Skeletal muscle cell (primary cell): Measurements from ENCODE around the gene CDC20.
A peak's percentile ranks its signal among the peaks of the same experiment; 100 is the strongest.
"Not testable (repeated sequence)": the region's sequence is repeated elsewhere in the genome, so short reads cannot be mapped to it uniquely, and the experiment has no call there.

Source experiments
- DNase-seq: peaks from one replicate; pipeline ENCODE4 v3.0.0-alpha.2; 2010; ENCODE audit warnings: low read depth
- H3K4me3 ChIP-seq: 2 replicates; pipeline ENCODE4 v1.5.1; 2011; ENCODE audit warnings: low read depth, mild to moderate bottlenecking, control low read depth, low read length, moderate library complexity

Gene CDC20

DNA sequence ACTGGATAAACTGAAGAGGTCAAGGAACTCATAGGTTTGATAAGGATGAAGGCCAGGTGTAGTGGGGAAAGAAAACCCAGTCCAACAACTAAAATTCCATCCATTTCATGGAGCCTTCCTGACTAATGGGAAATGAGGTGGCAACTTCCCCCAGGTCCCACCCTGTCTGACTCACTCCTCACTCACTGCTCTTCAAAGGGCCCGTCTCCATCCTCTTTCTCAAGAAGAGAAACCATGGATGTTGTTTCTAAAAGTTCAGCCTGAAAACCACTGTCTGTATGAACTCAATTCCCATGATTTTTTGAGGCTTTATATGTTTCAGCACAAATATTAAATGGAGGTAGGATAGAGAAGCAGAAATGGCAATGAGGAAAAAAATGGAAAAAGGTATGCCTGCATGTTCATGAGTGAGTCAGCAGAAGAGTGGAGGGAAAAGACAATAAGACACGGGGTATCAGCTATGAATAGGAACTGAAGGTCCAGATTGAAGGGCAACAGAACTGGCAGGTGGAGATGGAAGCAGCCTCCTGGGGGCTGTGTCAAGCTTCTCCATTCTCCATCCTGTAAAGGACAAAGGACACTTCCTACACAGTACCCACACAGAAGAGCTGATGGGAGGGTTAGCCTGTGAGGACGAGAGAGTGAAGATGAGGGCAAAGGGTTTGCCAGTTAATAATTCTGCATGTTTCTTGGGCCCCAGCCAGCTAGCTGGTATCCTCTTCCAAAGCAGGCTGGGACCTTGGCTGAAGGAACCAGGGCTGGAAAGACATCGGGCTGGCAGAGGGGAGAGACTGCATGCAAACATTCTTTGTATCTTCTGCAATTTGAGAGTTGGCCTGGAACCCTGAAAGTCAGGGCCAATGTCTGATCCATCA is 14.5 kb downstream of the CDC20 start:
- no peak overlapping the region for H3K4me3 ChIP-seq
- DNase-seq = peak; percentile 61

- no peak for DNase-seq
- no peak overlapping the region for H3K4me3 ChIP-seq
Measured at GRCh38 chr1:43376723-43377235, 18.0 kb downstream of the CDC20 start.

GRCh38 chr1:43377831-43378230 is 19.1 kb downstream of the CDC20 start:
- DNase-seq = no peak

DNA sequence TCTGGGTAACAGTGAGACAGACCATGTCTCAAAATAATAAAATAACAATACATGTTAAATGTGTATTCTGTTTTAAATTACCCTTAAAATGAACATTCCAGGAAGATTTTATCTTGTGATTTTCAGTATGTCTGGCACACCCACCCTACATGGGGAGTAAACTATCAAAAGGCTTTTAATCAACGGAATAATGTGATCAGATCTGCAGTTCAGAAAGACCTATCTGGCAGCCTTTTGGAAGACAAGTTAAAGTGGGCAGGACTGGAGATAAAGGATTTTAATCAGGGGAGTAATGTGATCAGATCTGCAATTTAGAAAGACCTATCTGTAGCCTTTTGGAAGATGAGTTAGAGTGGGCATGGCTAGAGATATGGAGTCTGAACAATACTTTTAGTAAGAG is 20.7 kb downstream of the CDC20 start:
- DNase-seq = no peak
- H3K4me3 ChIP-seq = no peak overlapping the region

More at GRCh38 chr1:43377831-43378230, 19.1 kb downstream of the CDC20 start:
- no peak overlapping the region for H3K4me3 ChIP-seq

GRCh38 chr1:43381612-43382011 is 22.8 kb downstream of the CDC20 start:
- H3K4me3 ChIP-seq = no peak overlapping the region
- DNase-seq = no peak

GRCh38 chr1:43382027-43382779 is 23.4 kb downstream of the CDC20 start:
- DNase-seq = no peak
- no peak overlapping the region for H3K4me3 ChIP-seq

DNA sequence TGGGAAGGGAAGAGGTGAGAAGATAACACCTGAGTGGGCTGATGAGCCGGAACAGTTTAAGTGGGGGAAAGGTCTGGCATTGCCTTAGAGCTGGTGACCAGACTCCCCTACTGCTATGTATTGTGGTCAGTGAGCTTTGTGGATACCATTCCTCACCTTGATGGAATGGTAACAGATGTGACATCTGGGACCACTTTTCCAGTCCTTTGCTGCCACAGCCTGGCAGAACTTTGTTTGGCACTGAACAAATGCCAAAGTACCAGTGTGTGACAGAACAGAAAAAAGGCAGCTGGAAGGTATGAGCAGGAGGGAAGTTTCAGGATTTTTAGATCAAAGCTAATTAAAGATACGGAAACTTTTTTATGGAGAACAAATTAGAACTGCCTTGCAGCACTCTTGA is 24.7 kb downstream of the CDC20 start:
- H3K4me3 ChIP-seq = no peak overlapping the region
- DNase-seq = no peak

DNA sequence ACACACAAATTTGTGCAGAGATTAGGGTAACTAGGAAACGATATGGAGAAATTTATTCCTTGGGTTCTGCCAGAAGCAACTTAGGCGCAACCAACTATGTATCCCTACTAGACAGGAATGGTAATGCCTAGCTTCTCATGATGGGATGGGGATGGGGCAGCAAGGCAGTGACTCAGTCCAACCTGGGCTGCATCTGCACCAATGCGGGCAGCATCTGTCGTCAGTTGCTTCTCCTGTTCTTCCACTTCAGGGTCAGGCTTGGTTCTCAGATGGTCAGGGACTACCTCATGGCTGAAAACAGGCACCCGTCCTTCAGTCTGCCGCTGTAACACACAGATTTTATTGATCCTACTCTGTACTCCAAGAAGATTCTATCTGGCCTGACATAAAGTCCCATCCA is 27.9 kb downstream of the CDC20 start:
- DNase-seq = no peak
- no peak overlapping the region for H3K4me3 ChIP-seq

- peak overlapping the region; percentile 91 for H3K4me3 ChIP-seq
- DNase-seq = no peak
Measured at GRCh38 chr1:43387976-43388599, 29.3 kb downstream of the CDC20 start.

DNA sequence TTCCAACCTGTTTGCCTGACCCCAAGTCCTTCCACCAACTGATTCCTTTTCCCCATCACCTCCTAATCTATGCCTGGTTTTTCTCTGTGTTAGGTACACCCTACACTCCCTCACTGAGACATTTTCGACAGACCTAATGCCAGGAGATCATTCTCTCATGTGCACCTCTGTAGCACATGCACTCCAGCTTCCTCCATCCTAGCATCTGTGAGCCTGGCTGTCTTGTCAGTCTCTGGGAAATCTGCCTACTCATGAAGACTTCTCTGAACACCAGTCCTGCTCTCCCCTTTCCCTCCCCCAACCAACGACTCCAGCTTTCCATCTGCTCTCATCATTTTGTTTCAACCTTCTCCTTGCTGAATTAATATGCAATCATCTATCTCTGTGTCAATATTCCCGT is 29.8 kb downstream of the CDC20 start:
- DNase-seq = no peak
- H3K4me3 ChIP-seq = peak overlapping the region; percentile 91

- DNase-seq = peak; percentile 66
- peak within 1 kb of the TSS; percentile 91 for H3K4me3 ChIP-seq
Measured at GRCh38 chr1:43389326-43390313, 30.8 kb downstream of the CDC20 start, which contains the start of the genes MED8 and SZT2. Gene MED8 (minus strand): TSS chr1:43389800. CDS start chr1:43389764, 36 bp downstream. Gene SZT2 (plus strand): TSS chr1:43389899. CDS start chr1:43389969, 70 bp downstream.

GRCh38 chr1:43392702-43393101 is 33.9 kb downstream of the CDC20 start:
- H3K4me3 ChIP-seq = no peak overlapping the region
- no peak for DNase-seq

DNA sequence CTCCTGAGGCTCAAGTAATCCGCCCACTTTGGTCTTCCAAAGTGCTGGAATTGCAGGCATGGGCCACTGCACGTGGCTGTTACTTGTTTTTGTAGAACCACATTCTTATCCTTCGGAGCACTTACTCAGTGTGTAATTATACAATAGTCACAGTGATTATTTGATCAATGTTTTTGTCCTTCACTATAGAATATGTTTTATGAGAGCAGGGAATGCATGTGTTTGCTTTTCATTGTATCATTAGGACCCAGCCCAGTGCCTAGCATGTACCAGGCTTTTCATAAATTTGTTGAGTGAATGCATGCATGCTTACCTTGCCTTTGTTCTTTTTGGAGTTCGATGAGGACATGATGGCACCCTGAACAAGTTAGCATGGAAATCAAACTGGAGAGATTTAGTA is 36.7 kb downstream of the CDC20 start:
- DNase-seq = no peak
- no peak overlapping the region for H3K4me3 ChIP-seq

GRCh38 chr1:43396059-43396458 is 37.3 kb downstream of the CDC20 start:
- DNase-seq = no peak
- no peak overlapping the region for H3K4me3 ChIP-seq

DNA sequence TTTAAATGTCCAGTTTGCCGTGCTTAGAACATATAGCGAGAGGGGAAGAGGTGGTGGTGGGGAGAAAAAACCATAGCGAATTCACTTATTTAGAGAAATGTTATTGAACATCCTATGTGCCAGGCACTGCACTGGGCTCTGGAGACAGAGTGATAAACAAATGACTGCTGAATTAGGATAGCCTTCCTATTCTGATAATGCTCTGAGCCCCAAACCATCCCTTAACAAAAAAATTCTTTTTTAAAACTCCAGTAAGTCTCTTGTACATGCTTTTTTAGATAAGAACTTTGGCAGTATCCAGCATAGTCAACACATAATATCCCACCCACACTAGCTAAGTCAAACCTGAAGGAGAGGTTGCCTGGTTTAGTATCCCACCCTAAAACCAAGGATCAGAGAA is 39.4 kb downstream of the CDC20 start:
- DNase-seq = no peak
- no peak overlapping the region for H3K4me3 ChIP-seq

GRCh38 chr1:43400441-43400840 is 41.7 kb downstream of the CDC20 start:
- not testable (repeated sequence) for DNase-seq, H3K4me3 ChIP-seq

- no peak for DNase-seq
- no peak overlapping the region for H3K4me3 ChIP-seq
Measured at GRCh38 chr1:43402089-43402865, 43.5 kb downstream of the CDC20 start.

DNA sequence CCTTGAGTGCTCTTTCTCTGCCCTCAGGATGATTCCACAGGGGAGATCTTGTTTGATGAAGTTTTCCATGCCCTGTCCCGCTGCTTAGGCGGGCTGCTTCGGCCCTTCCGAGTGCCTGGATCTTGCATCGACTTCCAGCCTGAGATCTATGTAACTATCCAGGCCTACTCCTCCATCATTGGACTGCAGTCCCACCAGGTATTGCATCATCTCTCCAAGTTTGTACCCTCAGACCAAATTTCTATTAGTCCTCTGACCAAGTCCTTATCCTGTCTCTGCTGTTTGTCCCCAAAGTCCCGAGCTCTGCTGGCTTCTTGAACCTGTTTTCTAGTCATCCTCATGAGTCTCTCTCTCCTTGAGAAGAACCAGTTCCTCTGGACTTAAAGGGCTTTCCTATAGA is 45.6 kb downstream of the CDC20 start:
- no peak for DNase-seq
- no peak overlapping the region for H3K4me3 ChIP-seq
